HG02943 (cell line): ENCODE data around the gene PPFIA2.

Source experiments
- ATAC-seq: cut with Tn5 transposase; IDR thresholded peaks from one replicate; pipeline ENCODE4 v1.9.1; 2021; ENCODE audit warnings: mild to moderate bottlenecking, low read depth, moderate library complexity; ENCODE audit not compliant: unreplicated experiment

The PPFIA2 gene

GRCh38 chr12:81465876-81466275 is 293.3 kb downstream of the PPFIA2 start:
- ATAC-seq, result no peak

GRCh38 chr12:81465191-81465590 is 294.0 kb downstream of the PPFIA2 start:
- ATAC-seq, result no peak

GRCh38 chr12:81461163-81461562 is 298.0 kb downstream of the PPFIA2 start:
- no peak for ATAC-seq

- no peak for ATAC-seq
Measured at GRCh38 chr12:81450920-81451739, 308.0 kb downstream of the PPFIA2 start.

GRCh38 chr12:81441629-81442028 is 317.5 kb downstream of the PPFIA2 start:
- no peak for ATAC-seq

GRCh38 chr12:81440001-81440400 is 319.1 kb downstream of the PPFIA2 start:
- no peak for ATAC-seq

- ATAC-seq, result no peak
Measured at GRCh38 chr12:81439344-81439743, 319.8 kb downstream of the PPFIA2 start.

- ATAC-seq, result no peak
Measured at GRCh38 chr12:81417056-81417455, 342.1 kb downstream of the PPFIA2 start.

GRCh38 chr12:81416571-81416970 is 342.6 kb downstream of the PPFIA2 start:
- ATAC-seq, result no peak

GRCh38 chr12:81414441-81414840 is 344.7 kb downstream of the PPFIA2 start:
- no peak for ATAC-seq

GRCh38 chr12:81412940-81413339 is 346.2 kb downstream of the PPFIA2 start:
- no peak for ATAC-seq

GRCh38 chr12:81403348-81403747 is 355.8 kb downstream of the PPFIA2 start:
- no peak for ATAC-seq

GRCh38 chr12:81401241-81401640 is 357.9 kb downstream of the PPFIA2 start:
- no peak for ATAC-seq

GRCh38 chr12:81400024-81400423 is 359.1 kb downstream of the PPFIA2 start:
- ATAC-seq, result no peak

GRCh38 chr12:81395431-81395830 is 363.7 kb downstream of the PPFIA2 start:
- ATAC-seq, result no peak

- ATAC-seq, result no peak
Measured at GRCh38 chr12:81389550-81390099, 369.5 kb downstream of the PPFIA2 start.

- ATAC-seq, result no peak
Measured at GRCh38 chr12:81386101-81386500, 373.0 kb downstream of the PPFIA2 start.

GRCh38 chr12:81381951-81382350 is 377.2 kb downstream of the PPFIA2 start:
- no peak for ATAC-seq

GRCh38 chr12:81378601-81379285 is 380.4 kb downstream of the PPFIA2 start:
- ATAC-seq, result no peak

GRCh38 chr12:81377771-81378170 is 381.4 kb downstream of the PPFIA2 start:
- no peak for ATAC-seq

- no peak for ATAC-seq
Measured at GRCh38 chr12:81375969-81376368, 383.2 kb downstream of the PPFIA2 start.

GRCh38 chr12:81370456-81370855 is 388.7 kb downstream of the PPFIA2 start:
- no peak for ATAC-seq
